Activated CD4-positive, alpha-beta memory T cell treated with anti-CD3 and anti-CD28 coated beads, Interleukin-2, amount 10 ng/mL, durations not matched to agents 7 days and 5 days (primary cell): ENCODE data around the gene RPP14. TPM values are rescaled to one million over a fixed set of nuclear protein-coding genes. Genes with fewer than 3 reads are reported as not detected.
A peak's percentile ranks its signal among the peaks of the same experiment; 100 is the strongest.
"Not testable (repeated sequence)": the region's sequence is repeated elsewhere in the genome, so short reads cannot be mapped to it uniquely, and the experiment has no call there.

Experiments used
- CTCF ChIA-PET: fragments of 350-600 bp; sonication (Branson Sonifier 250); formaldehyde crosslinking; loops from one replicate; lab custom pipeline; 2021; ENCODE audit warnings: antibody characterized with exemption, inconsistent platforms; lab: Charles Lee
- POLR2A ChIA-PET: fragments of 350-600 bp; sonication (Branson Sonifier 250); formaldehyde crosslinking; loops from one replicate; lab custom pipeline; 2021; ENCODE audit warnings: antibody characterized with exemption; lab: Charles Lee
- DNase-seq: peaks from one replicate; pipeline ENCODE4 v3.0.0-alpha.2; 2020
- H3K27ac Mint-ChIP-seq: one replicate; pipeline ENCODE4 v1.8.0; 2021; ENCODE audit warnings: mild to moderate bottlenecking, mixed read lengths
- H3K27me3 Mint-ChIP-seq: one replicate; pipeline ENCODE4 v1.8.0; 2021; ENCODE audit warnings: mixed read lengths
- H3K36me3 Mint-ChIP-seq: one replicate; pipeline ENCODE4 v1.8.0; 2021; ENCODE audit warnings: low read depth, mixed read lengths
- H3K4me1 Mint-ChIP-seq: one replicate; pipeline ENCODE4 v1.8.0; 2021; ENCODE audit warnings: mixed read lengths
- H3K4me3 Mint-ChIP-seq: one replicate; pipeline ENCODE4 v1.8.0; 2021; ENCODE audit warnings: mild to moderate bottlenecking, mixed read lengths
- H3K9me3 Mint-ChIP-seq: one replicate; pipeline ENCODE4 v1.8.0; 2021; ENCODE audit warnings: mixed read lengths
- total RNA-seq, 2 experiments: library from RNA; stranded (reverse); gene quantifications; one replicate each; pipeline ENCODE4 v1.2.3, GENCODE V29; 2021

The RPP14 gene
- total RNA-seq, 2 experiments from 2014 or later, result 10.7 to 11.2 TPM

- DNase-seq, result no peak
- Mint-ChIP-seq H3K9me3 (no peaks in the 10 kb centered on the region), H3K4me3 (no peak overlapping the region), H3K4me1 (peaks cover 45% of the 10 kb centered on the region), H3K27me3 (no peaks in the 10 kb centered on the region), H3K36me3 (peaks cover 32% of the 10 kb centered on the region), H3K27ac (peak overlapping the region; percentile 26)
- ChIA-PET POLR2A (interaction anchor here (1.4 to 5.6 kb wide), 6 partner anchors 9 to 156 kb away, joined by 3 to 35 read pairs (median 16); partner anchors contain the start of genes HTD2 and RPP14), CTCF (interaction anchor here (0.9 to 8.6 kb wide), 8 partner anchors 14 to 157 kb away, joined by 3 to 76 read pairs (median 16); partner anchors contain the start of genes HTD2 and RPP14)
Measured at GRCh38 chr3:58336135-58336882, 30.3 kb downstream of the RPP14 start.

- CTCF ChIA-PET, result interaction anchor here (0.5 to 8.6 kb wide), 7 partner anchors 13 to 156 kb away, joined by 3 to 76 read pairs (median 5); partner anchors contain the start of genes HTD2 and RPP14
- H3K36me3 Mint-ChIP-seq, result peaks cover 34% of the 10 kb centered on the region
- no peak overlapping the region for H3K27ac Mint-ChIP-seq
- H3K9me3 Mint-ChIP-seq, result no peaks in the 10 kb centered on the region
- no peak overlapping the region for H3K4me3 Mint-ChIP-seq
- POLR2A ChIA-PET, result interaction anchor here (2.3 to 5.6 kb wide), 4 partner anchors 8 to 30 kb away, joined by 8 to 35 read pairs (median 26); partner anchors contain the start of genes HTD2 and RPP14
- no peaks in the 10 kb centered on the region for H3K27me3 Mint-ChIP-seq
- no peak for DNase-seq
- H3K4me1 Mint-ChIP-seq, result peaks cover 43% of the 10 kb centered on the region
Measured at GRCh38 chr3:58337190-58337589, 31.1 kb downstream of the RPP14 start.

- not testable (repeated sequence) for DNase-seq, H3K27ac Mint-ChIP-seq, H3K27me3 Mint-ChIP-seq, H3K9me3 Mint-ChIP-seq, H3K4me3 Mint-ChIP-seq
- POLR2A ChIA-PET, result interaction anchor here (2.4 kb wide), 1 partner anchor 11 kb away, joined by 7 read pairs; no protein-coding TSS in a partner anchor
- Mint-ChIP-seq H3K36me3 (peaks cover 43% of the 10 kb centered on the region), H3K4me1 (peaks cover 34% of the 10 kb centered on the region)
- CTCF ChIA-PET, result interaction anchor here (0.6 to 8.6 kb wide), 2 partner anchors 11 to 101 kb away, joined by 3 to 76 read pairs; partner anchors contain the start of gene ABHD6
Measured at GRCh38 chr3:58339146-58339545, 33.1 kb downstream of the RPP14 start.

- DNase-seq, result no peak
- Mint-ChIP-seq H3K4me1 (peaks cover 23% of the 10 kb centered on the region), H3K9me3 (no peaks in the 10 kb centered on the region), H3K27me3 (no peaks in the 10 kb centered on the region), H3K27ac (peak overlapping the region; percentile 22), H3K4me3 (no peak overlapping the region), H3K36me3 (peaks cover 39% of the 10 kb centered on the region)
- ChIA-PET CTCF (interaction anchor here (0.7 to 8.6 kb wide), 3 partner anchors 9 to 34 kb away, joined by 3 to 76 read pairs (median 3); partner anchors contain the start of genes HTD2 and RPP14), POLR2A (interaction anchor here (0.8 to 2.4 kb wide), 2 partner anchors 9 kb away, joined by 3 to 7 read pairs; no protein-coding TSS in a partner anchor)
Measured at GRCh38 chr3:58340594-58341244, 34.7 kb downstream of the RPP14 start.

- H3K27me3 Mint-ChIP-seq, result no peaks in the 10 kb centered on the region
- ChIA-PET CTCF (interaction anchor here (8.6 kb wide), 1 partner anchor 9 kb away, joined by 76 read pairs; no protein-coding TSS in a partner anchor), POLR2A (interaction anchor here (0.8 to 2.4 kb wide), 2 partner anchors 9 kb away, joined by 3 to 7 read pairs; no protein-coding TSS in a partner anchor)
- H3K36me3 Mint-ChIP-seq, result peaks cover 40% of the 10 kb centered on the region
- H3K4me3 Mint-ChIP-seq, result no peak overlapping the region
- DNase-seq, result no peak
- no peak overlapping the region for H3K27ac Mint-ChIP-seq
- no peaks in the 10 kb centered on the region for H3K9me3 Mint-ChIP-seq
- peaks cover 24% of the 10 kb centered on the region for H3K4me1 Mint-ChIP-seq
Measured at GRCh38 chr3:58341376-58341775, 35.3 kb downstream of the RPP14 start.

GRCh38 chr3:58342676-58343075, 36.6 kb downstream of the RPP14 start:
- H3K27ac Mint-ChIP-seq, result no peak overlapping the region
- CTCF ChIA-PET, result no interaction called here
- H3K4me1 Mint-ChIP-seq, result peaks cover 29% of the 10 kb centered on the region

GRCh38 chr3:58345457-58345856, 39.4 kb downstream of the RPP14 start:
- peaks cover 49% of the 10 kb centered on the region for H3K36me3 Mint-ChIP-seq
- ChIA-PET CTCF (no interaction called here), POLR2A (interaction anchor here (4.6 kb wide), 1 partner anchor 11 kb away, joined by 35 read pairs; the partner anchor contains the start of gene PXK)
- H3K27me3 Mint-ChIP-seq, result no peaks in the 10 kb centered on the region
- peaks cover 51% of the 10 kb centered on the region for H3K4me1 Mint-ChIP-seq
- DNase-seq, result no peak
- H3K27ac Mint-ChIP-seq, result no peak overlapping the region
- H3K9me3 Mint-ChIP-seq, result no peaks in the 10 kb centered on the region
- no peak overlapping the region for H3K4me3 Mint-ChIP-seq

More at GRCh38 chr3:58342676-58343075, 36.6 kb downstream of the RPP14 start:
- POLR2A ChIA-PET, result interaction anchor here (0.7 to 4.6 kb wide), 2 partner anchors 8 to 14 kb away, joined by 4 to 35 read pairs; partner anchors contain the start of gene PXK
- DNase-seq, result no peak
- Mint-ChIP-seq H3K9me3 (no peaks in the 10 kb centered on the region), H3K27me3 (no peaks in the 10 kb centered on the region), H3K4me3 (no peak overlapping the region), H3K36me3 (peaks cover 40% of the 10 kb centered on the region)

- Mint-ChIP-seq H3K4me3 (no peak overlapping the region), H3K36me3 (peaks cover 49% of the 10 kb centered on the region), H3K9me3 (no peaks in the 10 kb centered on the region), H3K27me3 (no peaks in the 10 kb centered on the region), H3K27ac (peak overlapping the region; percentile 3), H3K4me1 (peaks cover 55% of the 10 kb centered on the region)
- DNase-seq, result no peak
- CTCF ChIA-PET, result interaction anchor here (1.5 kb wide), 1 partner anchor 40 kb away, joined by 5 read pairs; the partner anchor contains the start of genes HTD2 and RPP14
- POLR2A ChIA-PET, result interaction anchor here (1.1 to 4.6 kb wide), 3 partner anchors 12 to 40 kb away, joined by 3 to 35 read pairs (median 3); partner anchors contain the start of genes HTD2, PXK and RPP14
Measured at GRCh38 chr3:58346368-58346767, 40.3 kb downstream of the RPP14 start.

GRCh38 chr3:58347984-58348383, 41.9 kb downstream of the RPP14 start:
- POLR2A ChIA-PET, result interaction anchor here (3.2 kb wide), 1 partner anchor 12 kb away, joined by 26 read pairs; no protein-coding TSS in a partner anchor
- Mint-ChIP-seq H3K27me3 (no peaks in the 10 kb centered on the region), H3K36me3 (peaks cover 50% of the 10 kb centered on the region), H3K9me3 (no peaks in the 10 kb centered on the region), H3K4me3 (no peak overlapping the region), H3K4me1 (peaks cover 69% of the 10 kb centered on the region), H3K27ac (no peak overlapping the region)
- CTCF ChIA-PET, result interaction anchor here (5.9 kb wide), 1 partner anchor 11 kb away, joined by 76 read pairs; no protein-coding TSS in a partner anchor
- DNase-seq, result no peak

GRCh38 chr3:58349792-58350626, 44.0 kb downstream of the RPP14 start:
- ChIA-PET POLR2A (interaction anchor here (0.8 to 3.2 kb wide), 6 partner anchors 10 to 44 kb away, joined by 3 to 26 read pairs (median 8); partner anchors contain the start of genes HTD2, PXK and RPP14), CTCF (interaction anchor here (0.6 to 5.9 kb wide), 10 partner anchors 10 to 185 kb away, joined by 3 to 76 read pairs (median 4); partner anchors contain the start of genes HTD2 and RPP14)
- Mint-ChIP-seq H3K9me3 (no peaks in the 10 kb centered on the region), H3K4me3 (no peak overlapping the region), H3K36me3 (peaks cover 45% of the 10 kb centered on the region), H3K4me1 (peaks cover 83% of the 10 kb centered on the region), H3K27me3 (no peaks in the 10 kb centered on the region), H3K27ac (peak overlapping the region; percentile 83)
- DNase-seq, result peak; percentile 46

- DNase-seq, result no peak
- Mint-ChIP-seq H3K4me3 (no peak overlapping the region), H3K27me3 (no peaks in the 10 kb centered on the region), H3K9me3 (no peaks in the 10 kb centered on the region), H3K4me1 (peaks cover 89% of the 10 kb centered on the region), H3K27ac (peak overlapping the region; percentile 83), H3K36me3 (peaks cover 45% of the 10 kb centered on the region)
- ChIA-PET CTCF (interaction anchor here (0.7 to 5.9 kb wide), 7 partner anchors 13 to 117 kb away, joined by 3 to 76 read pairs (median 7); partner anchors contain the start of genes HTD2 and RPP14), POLR2A (interaction anchor here (2.2 to 3.2 kb wide), 4 partner anchors 11 to 44 kb away, joined by 7 to 26 read pairs (median 12); partner anchors contain the start of genes HTD2, PXK and RPP14)
Measured at GRCh38 chr3:58350627-58351013, 44.6 kb downstream of the RPP14 start.
